ENCODE measurements around the gene TMEM218.

DNA sequence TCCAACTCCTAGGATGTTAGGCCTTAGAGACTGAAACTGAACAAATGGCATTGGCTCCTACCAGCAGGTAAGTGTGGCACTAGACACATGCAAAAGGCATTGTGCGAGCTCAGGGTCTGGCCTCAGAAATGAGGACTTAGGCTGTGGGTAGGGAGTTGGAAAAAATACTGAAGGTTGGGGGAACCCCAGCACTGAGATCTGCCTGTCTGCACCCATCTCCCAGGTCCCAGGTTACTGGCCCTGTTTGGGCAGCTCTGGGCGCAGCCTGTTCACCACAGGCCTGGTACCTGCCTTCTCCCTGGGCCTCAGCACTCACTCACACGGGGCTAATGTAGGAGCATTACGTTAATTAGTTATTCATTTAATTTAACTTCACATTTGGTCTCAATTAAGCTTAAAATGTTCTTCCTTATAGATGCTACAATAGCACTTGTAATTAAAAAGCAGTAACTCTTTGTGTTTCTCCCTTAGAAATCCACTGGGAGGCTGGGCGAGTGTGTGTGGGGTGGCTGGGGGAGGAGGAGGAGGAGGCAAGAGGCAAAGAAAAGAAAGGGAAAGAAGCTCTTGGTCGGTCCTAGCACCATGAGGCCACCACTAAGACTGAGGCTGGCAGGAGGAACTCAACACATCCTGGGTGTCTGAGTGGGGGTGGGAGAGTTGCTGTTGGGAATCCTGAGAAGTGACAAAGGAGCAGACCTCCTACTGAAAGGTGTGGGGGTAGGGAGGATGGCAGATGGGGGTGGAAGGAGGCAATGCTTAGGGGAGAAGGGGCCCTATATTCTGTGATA, 19.4 kb downstream of the TMEM218 start:
- TF ChIP-seq GATA3 (IDR thresholded peaks at IDR 0.05; ENCODE audit: low read depth, low read length) (no peak), GATA2 (IDR thresholded peaks at IDR 0.05; ENCODE audit: low read depth, low read length) (no peak)

Measured in SH-SY5Y (cell line).